Urinary bladder (tissue), 4 donors: ENCODE measurements around the gene TBC1D17. TPM values are rescaled to one million over a fixed set of nuclear protein-coding genes. Genes with fewer than 3 reads are reported as not detected.
A peak's percentile ranks its signal among the peaks of the same experiment; 100 is the strongest.

Source experiments
- DNase-seq: peaks from one replicate; pipeline ENCODE4 v3.0.0-alpha.2; 2015; ENCODE audit errors: extremely low spot score
- H3K27ac ChIP-seq: one replicate; pipeline ENCODE4 v1.5.1; 2013; ENCODE audit warnings: low read depth, mild to moderate bottlenecking, moderate library complexity
- H3K36me3 ChIP-seq: one replicate; pipeline ENCODE4 v1.6.1; 2013; ENCODE audit warnings: mild to moderate bottlenecking, moderate library complexity; ENCODE audit not compliant: insufficient read depth
- H3K4me1 ChIP-seq: one replicate; pipeline ENCODE4 v1.6.1; 2013; ENCODE audit warnings: mild to moderate bottlenecking, moderate library complexity; ENCODE audit not compliant: insufficient read depth
- H3K4me3 ChIP-seq: one replicate; pipeline ENCODE4 v1.5.1; 2013; ENCODE audit warnings: low read depth, low read length
- WGBS: extraction: QIAGEN DNeasy Blood & Tissue Kit; methylation state at CpG from one replicate; pipeline ENCODE4 v1.1.7; 2013; 5-methylcytosine and 5-hydroxymethylcytosine counted together
- polyA plus RNA-seq: library from polyadenylated mRNA; stranded (reverse); fragments of 200-250 nt; gene quantifications from one replicate; pipeline ENCODE4 v1.2.3, GENCODE V29; 2013
- total RNA-seq: library from RNA; depleted of rRNA; stranded (reverse); fragments of >200 nt; gene quantifications from one replicate; pipeline ENCODE4 v1.2.3, GENCODE V29; 2014
- donor health status: healthy with polysubstance abuse.
- donor health status: healthy.

The TBC1D17 gene
- total and polyA plus RNA-seq, 2 donors, result 8.5 to 74.6 TPM

DNA sequence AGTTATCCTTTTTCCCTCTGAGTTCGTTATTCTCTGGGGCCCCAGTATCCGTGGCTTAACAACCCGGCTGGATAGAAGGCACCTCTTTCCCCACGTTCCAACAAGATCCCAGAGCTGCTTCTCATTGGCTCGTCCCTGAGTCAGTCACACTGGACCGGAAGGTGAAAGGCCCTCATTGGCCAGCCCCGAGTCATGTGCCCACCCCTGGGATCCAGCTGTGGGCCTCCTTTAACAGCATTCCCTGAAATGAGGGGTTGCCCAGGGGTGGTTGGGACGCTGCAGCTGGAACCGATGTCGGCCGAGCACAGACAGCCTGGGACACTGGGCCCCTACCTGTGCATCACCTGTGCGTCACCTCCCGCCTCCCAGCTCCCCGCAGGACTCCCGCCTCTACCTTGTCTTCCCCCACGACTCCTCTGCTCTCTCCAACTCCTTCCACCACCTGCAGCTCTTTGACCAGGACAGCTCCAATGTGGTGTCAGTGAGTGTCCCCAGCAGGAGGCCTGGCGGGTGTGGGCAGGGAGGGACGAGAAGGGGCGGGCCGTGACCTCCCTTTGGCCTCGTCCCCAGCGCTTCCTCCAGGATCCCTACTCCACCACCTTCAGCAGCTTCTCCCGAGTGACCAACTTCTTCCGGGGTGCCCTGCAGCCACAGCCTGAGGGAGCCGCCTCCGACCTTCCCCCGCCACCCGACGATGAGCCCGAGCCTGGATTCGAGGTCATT lies 4.3 kb downstream of the TBC1D17 start:
- DNase-seq, result no peak
- Histone ChIP-seq H3K4me3 (no peak overlapping the region), H3K27ac (no peak overlapping the region), H3K4me1 (no peaks in the 10 kb centered on the region), H3K36me3 (peaks cover 16% of the 10 kb centered on the region)
- WGBS, result 93% methylated on average over 31 of the region's 31 CpGs

DNA sequence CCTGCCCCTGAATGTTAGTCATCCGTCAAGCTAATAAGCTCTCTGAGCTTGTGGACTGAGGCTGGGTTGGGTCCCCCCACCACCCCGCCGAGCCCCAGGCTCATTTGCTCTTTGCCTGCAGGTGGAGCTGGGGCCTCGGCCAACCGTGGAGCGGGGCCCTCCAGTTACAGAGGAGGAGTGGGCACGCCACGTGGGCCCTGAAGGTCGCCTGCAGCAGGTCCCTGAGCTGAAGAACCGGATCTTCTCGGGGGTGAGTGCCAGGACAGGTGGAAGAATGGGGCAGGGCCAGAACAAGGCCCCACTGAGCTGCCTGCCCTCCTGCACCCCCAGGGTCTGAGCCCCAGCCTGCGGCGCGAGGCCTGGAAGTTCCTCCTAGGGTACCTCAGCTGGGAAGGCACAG lies 5.1 kb downstream of the TBC1D17 start:
- Histone ChIP-seq H3K27ac (no peak overlapping the region), H3K36me3 (peaks cover 16% of the 10 kb centered on the region), H3K4me1 (no peaks in the 10 kb centered on the region), H3K4me3 (no peak overlapping the region)
- no peak for DNase-seq
- 97% methylated on average over 14 of the region's 14 CpGs for WGBS

DNA sequence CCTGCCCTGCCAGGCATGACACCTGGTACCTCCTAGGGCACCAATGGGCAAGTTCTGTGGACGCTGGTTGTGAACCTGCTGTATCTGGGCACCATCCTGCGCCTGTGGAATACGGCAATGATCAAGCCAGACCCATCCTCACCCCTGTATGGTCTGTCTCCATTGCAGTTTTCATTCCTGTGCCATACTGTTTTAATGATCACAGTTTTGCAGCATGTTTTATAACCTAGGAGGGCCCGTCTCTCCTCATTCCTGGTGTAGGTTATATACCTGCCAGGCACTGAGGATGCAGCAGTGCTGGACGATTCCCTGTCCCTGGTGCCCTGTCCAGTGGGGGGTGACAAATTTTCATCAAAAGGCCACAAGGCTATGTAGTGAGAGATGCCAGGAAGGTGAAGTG lies 5.6 kb downstream of the TBC1D17 start:
- no peak overlapping the region for H3K27ac ChIP-seq
- peaks cover 16% of the 10 kb centered on the region for H3K36me3 ChIP-seq
- 98% methylated on average over 5 of the region's 5 CpGs for WGBS
- no peaks in the 10 kb centered on the region for H3K4me1 ChIP-seq
- DNase-seq, result no peak
- H3K4me3 ChIP-seq, result no peak overlapping the region

DNA sequence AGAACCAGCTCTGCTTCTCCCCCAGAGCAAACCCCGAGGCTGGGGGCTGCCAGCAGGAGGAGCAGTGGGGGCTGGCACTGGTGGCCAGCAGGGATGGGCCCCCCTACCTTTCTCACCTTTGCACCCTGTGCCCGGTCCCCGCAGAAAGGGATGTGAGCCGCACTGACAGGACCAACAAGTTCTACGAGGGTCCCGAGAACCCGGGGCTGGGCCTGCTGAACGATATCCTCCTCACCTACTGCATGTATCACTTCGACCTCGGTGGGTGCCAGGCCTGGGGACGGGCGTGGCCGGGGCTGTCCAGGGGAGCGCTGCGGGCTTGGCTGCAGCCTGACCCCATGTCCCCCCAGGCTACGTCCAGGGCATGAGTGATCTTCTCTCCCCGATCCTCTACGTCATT lies 6.6 kb downstream of the TBC1D17 start:
- Histone ChIP-seq H3K27ac (no peak overlapping the region), H3K4me1 (no peaks in the 10 kb centered on the region), H3K36me3 (peaks cover 16% of the 10 kb centered on the region), H3K4me3 (no peak overlapping the region)
- DNase-seq, result no peak
- WGBS, result 95% methylated on average over 18 of the region's 18 CpGs

DNA sequence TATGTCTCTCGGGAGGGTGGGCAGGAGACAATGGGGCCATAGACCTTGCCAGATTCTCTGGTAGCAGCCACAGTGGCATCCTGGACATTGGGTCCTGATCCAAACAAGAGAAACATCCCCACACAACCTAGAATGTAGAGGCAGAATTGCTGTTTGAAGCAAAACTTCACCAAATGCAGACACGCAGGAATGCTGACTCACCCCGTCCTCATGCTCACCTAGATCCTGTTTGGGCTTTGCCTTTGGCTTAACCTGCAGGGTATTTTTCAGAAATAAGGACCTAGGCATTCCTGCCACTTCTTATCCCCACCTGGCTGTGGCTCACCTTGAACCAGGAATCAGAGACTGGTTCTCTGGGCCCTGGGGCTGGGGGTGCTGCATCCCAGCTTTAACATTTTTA lies 7.3 kb downstream of the TBC1D17 start:
- H3K4me3 ChIP-seq, result no peak overlapping the region
- 93% methylated on average over 3 of the region's 3 CpGs for WGBS
- H3K27ac ChIP-seq, result no peak overlapping the region
- no peaks in the 10 kb centered on the region for H3K4me1 ChIP-seq
- H3K36me3 ChIP-seq, result peaks cover 16% of the 10 kb centered on the region
- DNase-seq, result no peak

DNA sequence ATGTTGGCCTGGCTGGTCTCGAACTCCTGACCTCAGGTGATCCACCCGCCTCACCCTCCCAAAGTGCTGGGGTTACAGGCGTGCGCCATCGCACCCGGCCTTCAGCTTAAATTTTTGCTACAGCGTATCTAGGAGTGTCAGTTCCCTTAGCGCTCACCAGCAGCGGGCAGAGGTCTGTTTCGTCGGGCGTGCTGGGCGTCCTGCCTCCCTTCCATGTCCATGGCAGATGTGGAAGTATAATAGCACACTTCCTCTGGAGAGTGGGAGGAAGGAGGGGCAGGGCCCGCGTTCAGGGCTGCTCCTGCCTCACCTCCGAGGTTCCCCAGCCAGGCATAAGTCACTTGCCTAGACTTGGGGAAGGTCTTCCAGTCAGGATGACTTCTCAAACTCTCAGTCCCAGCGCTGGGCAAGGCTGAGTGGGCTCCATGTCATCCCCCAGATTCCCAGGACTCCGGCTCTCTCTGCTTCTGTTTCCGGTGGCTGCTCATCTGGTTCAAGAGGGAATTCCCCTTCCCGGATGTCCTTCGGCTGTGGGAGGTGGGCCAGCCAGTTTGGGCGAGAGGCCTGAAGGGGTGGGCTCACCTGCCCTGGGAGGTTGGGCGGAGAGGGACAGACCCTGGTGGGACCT lies 9.6 kb downstream of the TBC1D17 start:
- no peak overlapping the region for H3K27ac ChIP-seq
- WGBS, result 73% methylated on average over 23 of the region's 23 CpGs
- H3K36me3 ChIP-seq, result peaks cover 8% of the 10 kb centered on the region
- H3K4me3 ChIP-seq, result no peak overlapping the region
- H3K4me1 ChIP-seq, result no peaks in the 10 kb centered on the region
- DNase-seq, result no peak

DNA sequence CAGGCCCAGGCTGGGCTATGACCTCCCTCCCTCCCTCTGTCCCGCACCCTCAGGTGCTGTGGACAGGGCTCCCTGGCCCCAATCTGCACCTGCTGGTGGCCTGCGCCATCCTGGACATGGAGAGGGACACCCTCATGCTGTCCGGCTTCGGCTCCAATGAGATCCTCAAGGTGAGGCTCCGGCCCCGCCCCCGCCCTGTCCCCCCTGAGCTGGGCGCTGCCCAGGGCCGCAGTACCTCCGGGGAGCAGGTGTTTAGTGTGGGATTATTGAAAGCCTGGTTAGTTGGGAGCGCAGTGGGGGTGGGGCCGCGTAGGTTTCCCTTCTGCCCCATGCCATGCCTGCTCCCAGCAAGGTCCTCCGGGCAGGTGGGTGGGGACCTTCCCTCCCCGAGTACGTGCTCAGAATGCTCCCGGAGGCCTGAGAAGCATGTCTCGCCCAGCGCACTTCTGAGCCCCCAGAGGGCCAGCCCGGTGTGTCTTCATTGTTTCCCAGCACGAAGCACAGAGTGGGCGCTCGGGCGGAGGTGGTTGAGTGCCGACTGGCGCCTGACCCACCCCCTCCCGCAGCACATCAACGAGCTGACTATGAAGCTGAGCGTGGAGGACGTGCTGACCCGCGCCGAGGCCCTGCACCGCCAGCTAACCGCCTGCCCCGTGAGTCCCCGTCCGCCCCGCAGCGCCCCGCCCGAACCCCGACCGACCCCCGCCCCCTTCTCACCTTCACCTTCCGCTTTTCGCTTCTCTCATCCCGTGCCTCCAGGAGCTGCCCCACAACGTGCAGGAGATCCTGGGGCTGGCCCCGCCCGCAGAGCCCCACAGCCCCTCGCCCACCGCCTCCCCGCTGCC lies 10.4 kb downstream of the TBC1D17 start:
- no peak overlapping the region for H3K27ac ChIP-seq

DNA sequence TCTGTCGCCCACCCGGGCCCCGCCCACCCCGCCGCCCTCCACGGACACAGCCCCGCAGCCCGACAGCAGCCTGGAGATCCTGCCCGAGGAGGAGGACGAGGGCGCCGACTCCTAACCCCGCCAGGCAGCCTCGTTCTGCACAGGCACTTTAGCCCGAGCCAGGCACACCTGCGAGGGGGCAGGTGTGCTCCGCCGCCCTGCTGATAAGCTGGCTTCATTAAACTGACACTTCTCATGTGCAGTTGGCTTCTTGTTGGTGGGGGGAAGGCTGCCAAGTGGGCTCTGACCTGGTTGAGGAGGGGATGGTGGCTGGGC lies 11.0 kb downstream of the TBC1D17 start:
- WGBS, result 83% methylated on average over 18 of the region's 18 CpGs
- no peaks in the 10 kb centered on the region for H3K4me1 ChIP-seq
- peaks cover 8% of the 10 kb centered on the region for H3K36me3 ChIP-seq
- H3K27ac ChIP-seq, result no peak overlapping the region
- no peak for DNase-seq
- H3K4me3 ChIP-seq, result no peak overlapping the region

More for the DNA sequence above, 10.4 kb downstream of the TBC1D17 start:
- no peak overlapping the region for H3K4me3 ChIP-seq
- 67% methylated on average over 54 of the region's 54 CpGs for WGBS
- DNase-seq, result no peak
- H3K36me3 ChIP-seq, result peaks cover 8% of the 10 kb centered on the region
- H3K4me1 ChIP-seq, result no peaks in the 10 kb centered on the region

DNA sequence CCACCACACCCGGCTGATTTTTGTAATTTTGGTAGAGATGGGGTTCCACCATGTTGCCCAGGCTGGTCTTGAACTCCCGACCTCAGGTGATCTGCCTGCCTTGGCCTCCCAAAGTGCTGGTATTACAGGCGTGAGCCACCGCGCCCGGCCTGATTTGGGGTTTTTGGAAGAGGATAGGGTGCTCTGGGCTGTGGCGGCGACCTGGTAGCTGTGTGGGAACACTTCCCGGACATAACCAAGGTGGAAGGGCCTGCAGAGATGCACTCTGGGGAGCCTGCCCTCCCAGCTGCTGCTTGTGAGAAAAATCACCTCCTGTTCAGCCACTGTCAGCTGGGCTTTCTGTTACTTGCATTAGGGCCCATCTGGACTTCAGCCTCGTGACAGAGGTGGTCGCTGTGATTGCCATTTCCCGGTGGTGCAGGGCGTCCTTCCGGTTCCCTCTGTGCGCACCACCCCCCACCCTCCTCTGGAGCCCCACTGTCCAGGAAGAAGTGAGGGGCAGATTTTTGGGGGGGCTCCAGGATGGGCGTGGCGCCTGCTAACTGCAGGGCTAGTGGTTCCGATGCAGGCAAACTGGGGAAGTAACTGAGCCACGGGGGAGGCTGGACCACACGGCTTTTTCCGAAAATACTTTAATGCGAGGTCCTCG lies 11.7 kb downstream of the TBC1D17 start:
- no peak overlapping the region for H3K27ac ChIP-seq
- peaks cover 4% of the 10 kb centered on the region for H3K36me3 ChIP-seq
- 92% methylated on average over 23 of the region's 23 CpGs for WGBS
- H3K4me3 ChIP-seq, result no peak overlapping the region
- no peaks in the 10 kb centered on the region for H3K4me1 ChIP-seq
- no peak for DNase-seq

DNA sequence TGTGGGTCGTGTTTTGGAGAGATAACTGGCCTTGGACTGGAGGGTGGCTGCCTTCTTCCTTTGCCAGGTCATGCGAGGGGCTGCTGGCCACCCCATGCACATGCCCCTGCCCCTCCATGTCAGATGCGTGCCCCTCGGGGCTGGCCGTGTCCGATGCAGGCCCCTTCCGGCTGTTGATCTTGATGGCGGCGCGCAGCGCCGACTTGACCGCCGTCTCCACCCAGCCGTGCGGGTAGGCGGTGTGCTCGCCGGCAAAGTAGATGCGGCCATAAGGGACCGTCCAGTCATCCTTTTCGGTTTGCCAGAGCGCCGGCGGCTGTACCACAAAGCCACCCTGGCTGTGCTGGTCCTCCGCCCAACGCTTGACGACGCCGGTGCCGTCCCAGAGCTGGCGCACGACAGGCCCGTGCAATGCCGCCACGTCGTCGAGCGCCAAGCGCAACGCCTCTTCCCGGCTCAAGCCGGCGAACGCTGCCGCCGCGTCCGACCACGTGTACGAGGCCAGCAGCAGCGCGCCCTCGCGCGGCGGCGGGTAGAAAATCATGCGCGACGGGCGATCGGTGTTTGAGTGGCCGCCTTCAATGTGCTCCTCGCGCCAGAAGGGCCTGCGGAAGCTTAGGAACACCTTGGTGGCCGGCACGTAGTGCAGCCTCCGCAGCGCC lies 12.3 kb downstream of the TBC1D17 start:
- 19% methylated on average over 71 of the region's 71 CpGs for WGBS
- Histone ChIP-seq H3K4me1 (no peaks in the 10 kb centered on the region), H3K36me3 (peaks cover 2% of the 10 kb centered on the region), H3K27ac (no peak overlapping the region), H3K4me3 (peak overlapping the region; percentile 11)
- no peak for DNase-seq

DNA sequence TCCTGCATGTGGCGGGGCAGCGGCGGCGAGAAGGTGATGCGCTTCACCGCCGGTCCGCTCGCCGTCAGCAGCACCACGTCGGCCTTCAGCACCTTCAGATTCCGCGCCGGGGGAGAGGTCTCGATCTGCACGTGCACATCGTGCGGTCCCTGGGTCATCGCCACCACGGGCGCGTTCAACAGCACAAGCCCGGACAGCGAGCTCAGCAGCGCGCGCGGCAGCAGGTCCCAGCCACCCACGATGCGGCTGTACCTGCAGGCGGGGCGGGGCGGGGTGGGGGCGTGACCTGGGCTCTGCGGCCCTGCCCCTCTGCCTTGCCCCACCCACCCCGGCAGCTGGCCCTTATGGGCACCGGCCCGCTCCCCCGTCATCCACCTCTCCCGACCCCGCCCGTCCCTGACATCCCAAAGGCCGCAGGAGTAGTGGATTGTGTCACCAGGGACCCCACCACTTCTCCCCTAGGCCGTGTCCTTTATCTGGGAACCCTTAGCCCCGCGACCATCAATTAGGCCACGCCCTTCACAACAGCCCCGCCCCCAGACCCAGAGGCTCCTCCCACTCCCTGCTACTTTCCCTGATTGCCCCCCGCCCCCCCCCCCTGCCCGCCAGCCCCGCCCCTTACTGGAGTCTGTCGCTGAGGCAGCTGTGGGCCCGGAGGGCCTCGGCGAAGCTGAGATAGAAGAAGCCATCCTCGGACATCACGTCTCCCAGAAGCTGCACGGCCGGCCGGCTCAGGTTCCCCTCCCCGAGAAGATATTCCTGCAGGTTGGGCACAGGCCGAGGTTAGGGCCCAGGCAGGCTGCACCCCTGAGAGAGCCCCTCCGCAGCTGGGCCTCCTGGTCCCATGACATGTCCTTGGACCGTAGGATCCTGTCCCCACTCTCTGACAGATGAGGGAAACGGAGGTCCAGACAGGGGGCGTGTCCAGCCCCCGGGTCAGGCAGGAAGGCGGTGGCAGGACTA lies 13.1 kb downstream of the TBC1D17 start:
- WGBS, result 10% methylated on average over 69 of the region's 69 CpGs
- no peak for DNase-seq
- peak overlapping the region; percentile 11 for H3K4me3 ChIP-seq
- no peaks in the 10 kb centered on the region for H3K4me1 ChIP-seq
- H3K27ac ChIP-seq, result no peak overlapping the region
- H3K36me3 ChIP-seq, result no peaks in the 10 kb centered on the region

DNA sequence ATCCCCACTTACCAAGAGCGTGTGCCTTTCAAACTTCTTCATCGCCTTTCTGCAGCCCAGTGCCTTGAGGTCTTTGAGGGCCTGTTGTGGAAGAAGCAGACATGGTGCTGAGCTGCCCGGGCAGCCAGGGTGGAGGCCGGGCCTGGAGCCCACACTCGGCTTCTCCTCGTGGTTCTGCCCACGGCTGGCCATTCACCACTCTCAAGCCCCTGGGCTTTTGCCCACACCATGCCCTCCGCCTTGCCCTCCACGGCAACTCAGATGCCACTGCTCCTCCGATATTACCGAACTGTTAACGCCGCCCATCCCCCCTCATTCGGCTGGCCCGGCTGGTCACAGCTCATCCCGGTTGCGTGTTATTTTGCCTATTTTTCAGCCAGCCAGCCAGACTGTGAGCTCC lies 13.9 kb downstream of the TBC1D17 start:
- no peak for DNase-seq
- no peak overlapping the region for H3K27ac ChIP-seq
- H3K4me3 ChIP-seq, result no peak overlapping the region
- H3K36me3 ChIP-seq, result no peaks in the 10 kb centered on the region
- 84% methylated on average over 17 of the region's 17 CpGs for WGBS
- no peaks in the 10 kb centered on the region for H3K4me1 ChIP-seq
